ENCODE measurements around the gene TNRC6B. TPM values are rescaled to one million over a fixed set of nuclear protein-coding genes. Genes with fewer than 3 reads are reported as not detected.

The TNRC6B gene
- total RNA-seq, 1 donor from 2014 or later, result 40.2 TPM

GRCh38 chr22:40312050-40312449 lies 134.3 kb downstream of the TNRC6B start:
- intact Hi-C loops (cut with DNase I), result no loop called here
- no peak for DNase-seq (ENCODE audit: low spot score)

GRCh38 chr22:40313007-40313406 lies 135.3 kb downstream of the TNRC6B start:
- intact Hi-C loops (cut with DNase I), result no loop called here

GRCh38 chr22:40314041-40314440 lies 136.3 kb downstream of the TNRC6B start:
- intact Hi-C loops (cut with DNase I), result no loop called here

More at GRCh38 chr22:40313007-40313406, 135.3 kb downstream of the TNRC6B start:
- DNase-seq (ENCODE audit: low spot score), result no peak

GRCh38 chr22:40320687-40321086 lies 143.0 kb downstream of the TNRC6B start:
- DNase-seq (ENCODE audit: low spot score), result no peak
- intact Hi-C loops (cut with DNase I), result no loop called here

More at GRCh38 chr22:40314041-40314440, 136.3 kb downstream of the TNRC6B start:
- no peak for DNase-seq (ENCODE audit: low spot score)

GRCh38 chr22:40322021-40322420 lies 144.3 kb downstream of the TNRC6B start:
- intact Hi-C loops (cut with DNase I), result no loop called here
- DNase-seq (ENCODE audit: low spot score), result no peak

- DNase-seq (ENCODE audit: low spot score), result no peak
- intact Hi-C loops (cut with DNase I), result no loop called here
These were observed 145.2 kb downstream of the TNRC6B start for GRCh38 chr22:40322818-40323447.

GRCh38 chr22:40323681-40324171 lies 146.0 kb downstream of the TNRC6B start:
- intact Hi-C loops (cut with DNase I), result no loop called here
- no peak for DNase-seq (ENCODE audit: low spot score)

GRCh38 chr22:40324468-40325305 lies 147.0 kb downstream of the TNRC6B start:
- intact Hi-C loops (cut with DNase I), result no loop called here

GRCh38 chr22:40325315-40325714 lies 147.6 kb downstream of the TNRC6B start:
- intact Hi-C loops (cut with DNase I), result no loop called here
- DNase-seq (ENCODE audit: low spot score), result no peak

More at GRCh38 chr22:40324468-40325305, 147.0 kb downstream of the TNRC6B start:
- no peak for DNase-seq (ENCODE audit: low spot score)

GRCh38 chr22:40326905-40327735 lies 149.4 kb downstream of the TNRC6B start:
- intact Hi-C loops (cut with DNase I), result no loop called here
- DNase-seq (ENCODE audit: low spot score), result no peak

- no peak for DNase-seq (ENCODE audit: low spot score)
- intact Hi-C loops (cut with DNase I), result no loop called here
These were observed 151.1 kb downstream of the TNRC6B start for GRCh38 chr22:40328546-40329456.

- intact Hi-C loops (cut with DNase I), result no loop called here
- DNase-seq (ENCODE audit: low spot score), result no peak
These were observed 151.7 kb downstream of the TNRC6B start for GRCh38 chr22:40329466-40329865.

GRCh38 chr22:40330086-40330485 lies 152.4 kb downstream of the TNRC6B start:
- intact Hi-C loops (cut with DNase I), result no loop called here

GRCh38 chr22:40330615-40331014 lies 152.9 kb downstream of the TNRC6B start:
- DNase-seq (ENCODE audit: low spot score), result no peak
- intact Hi-C loops (cut with DNase I), result no loop called here

More at GRCh38 chr22:40330086-40330485, 152.4 kb downstream of the TNRC6B start:
- DNase-seq (ENCODE audit: low spot score), result no peak

- intact Hi-C loops (cut with DNase I), result no loop called here
- no peak for DNase-seq (ENCODE audit: low spot score)
These were observed 154.0 kb downstream of the TNRC6B start for GRCh38 chr22:40331706-40332105.

GRCh38 chr22:40332319-40332781 lies 154.6 kb downstream of the TNRC6B start:
- intact Hi-C loops (cut with DNase I), result no loop called here
- no peak for DNase-seq (ENCODE audit: low spot score)

GRCh38 chr22:40334060-40334459 lies 156.3 kb downstream of the TNRC6B start:
- intact Hi-C loops (cut with DNase I), result no loop called here
- no peak for DNase-seq (ENCODE audit: low spot score)

- DNase-seq (ENCODE audit: low spot score), result no peak
- intact Hi-C loops (cut with DNase I), result no loop called here
These were observed 157.2 kb downstream of the TNRC6B start for GRCh38 chr22:40334899-40335298.

- DNase-seq (ENCODE audit: low spot score), result no peak
- intact Hi-C loops (cut with DNase I), result no loop called here
These were observed 157.6 kb downstream of the TNRC6B start for GRCh38 chr22:40335358-40335757.

Measured in cardiac septum (tissue), 1 donor.